ENCODE data around the gene RSBN1L. TPM values are rescaled to one million over a fixed set of nuclear protein-coding genes. Genes with fewer than 3 reads are reported as not detected.
A peak's percentile ranks its signal among the peaks of the same experiment; 100 is the strongest.
"Not testable (repeated sequence)": the region's sequence is repeated elsewhere in the genome, so short reads cannot be mapped to it uniquely, and the experiment has no call there.

The RSBN1L gene
- total and polyA plus RNA-seq, 4 donors, result 26.1 to 53.5 (median 31.1) TPM

DNA sequence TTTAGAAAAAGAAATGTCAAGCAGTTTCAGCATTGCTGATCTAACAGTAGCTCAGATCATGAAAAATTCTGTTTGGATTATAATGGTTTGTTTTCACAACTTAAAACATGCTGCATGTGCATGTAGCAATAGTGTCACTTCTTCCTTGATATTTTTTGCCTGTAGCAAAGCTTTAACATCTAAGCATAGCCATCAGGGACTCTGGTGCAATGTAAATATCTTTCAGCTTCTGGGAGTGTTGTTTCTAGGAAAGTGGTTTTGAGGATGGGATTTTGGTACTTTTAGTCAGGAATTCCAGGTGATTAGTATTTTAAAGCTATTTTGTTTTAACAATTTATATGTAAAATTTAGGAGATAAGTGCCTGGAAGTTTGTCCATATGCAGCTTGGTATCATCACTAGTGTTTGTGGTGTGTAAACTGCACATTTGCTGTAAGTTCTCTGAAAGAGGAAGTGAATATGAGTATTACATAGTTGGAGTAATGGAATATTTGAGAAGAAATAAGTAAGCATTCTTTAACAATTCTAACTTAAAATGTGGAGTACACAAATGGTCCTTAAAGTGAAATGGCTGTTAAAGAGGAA lies 1.9 kb downstream of the RSBN1L start:
- peak in 1 of 6 donors; percentile 15 for DNase-seq (ENCODE audit: low read depth in 4 of 6, low spot score in 6 of 6)
- Histone ChIP-seq H3K27ac (ENCODE audit: low read depth, low read length) (peak overlapping the region; percentile 99), H3K36me3 (ENCODE audit: control insufficient read depth, insufficient read depth, low read length) (no peaks in the 10 kb centered on the region), H3K4me3 (ENCODE audit: low read depth, low read length) (peak overlapping the region; percentile 100), H3K27me3 (ENCODE audit: control insufficient read depth, insufficient read depth, low read length) (no peaks in the 10 kb centered on the region), H3K9me3 (ENCODE audit: control insufficient read depth, insufficient read depth, low read length) (no peaks in the 10 kb centered on the region), H3K4me1 (ENCODE audit: control insufficient read depth, insufficient read depth, low read length) (peaks cover 20% of the 10 kb centered on the region)

GRCh38 chr7:77699056-77699455 lies 2.8 kb downstream of the RSBN1L start:
- no peak overlapping the region for H3K27ac ChIP-seq (ENCODE audit: low read depth, low read length)
- peak in 1 of 6 donors; percentile 30 for DNase-seq (ENCODE audit: low read depth in 4 of 6, low spot score in 6 of 6)
- peak overlapping the region; percentile 100 for H3K4me3 ChIP-seq (ENCODE audit: low read depth, low read length)
- H3K9me3 ChIP-seq (ENCODE audit: control insufficient read depth, insufficient read depth, low read length), result no peaks in the 10 kb centered on the region
- peaks cover 20% of the 10 kb centered on the region for H3K4me1 ChIP-seq (ENCODE audit: control insufficient read depth, insufficient read depth, low read length)
- H3K36me3 ChIP-seq (ENCODE audit: control insufficient read depth, insufficient read depth, low read length), result no peaks in the 10 kb centered on the region
- H3K27me3 ChIP-seq (ENCODE audit: control insufficient read depth, insufficient read depth, low read length), result no peaks in the 10 kb centered on the region
- WGBS (ENCODE audit: insufficient coverage), result no CpG with 5 or more reads among the region's 2 CpGs

DNA sequence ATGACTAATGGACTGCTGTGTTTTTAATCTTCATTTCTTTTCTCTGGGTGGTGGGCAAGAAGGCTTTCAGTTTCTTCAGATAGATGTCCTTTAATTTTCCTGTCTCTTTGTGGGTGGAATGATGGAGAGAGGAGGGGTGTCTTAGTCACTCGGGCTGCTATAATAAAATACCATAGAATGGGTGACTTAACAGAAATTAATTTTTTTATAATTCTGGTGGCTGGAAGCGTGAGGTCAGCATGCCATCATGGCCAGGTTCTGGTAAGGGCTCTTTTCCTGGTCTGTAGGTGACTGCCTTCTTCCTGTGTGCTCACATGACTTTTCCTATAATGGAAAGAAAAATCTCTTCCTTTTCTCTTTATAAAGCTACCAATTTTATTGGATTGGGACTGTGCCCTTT lies 6.3 kb downstream of the RSBN1L start:
- no peak overlapping the region for H3K4me3 ChIP-seq (ENCODE audit: low read depth, low read length)
- no peaks in the 10 kb centered on the region for H3K27me3 ChIP-seq (ENCODE audit: control insufficient read depth, insufficient read depth, low read length)
- H3K4me1 ChIP-seq (ENCODE audit: control insufficient read depth, insufficient read depth, low read length), result peaks cover 5% of the 10 kb centered on the region
- DNase-seq (ENCODE audit: low read depth in 4 of 6, low spot score in 6 of 6), result no peak
- H3K27ac ChIP-seq (ENCODE audit: low read depth, low read length), result no peak overlapping the region
- WGBS (ENCODE audit: insufficient coverage), result no CpG with 5 or more reads among the region's 2 CpGs
- H3K9me3 ChIP-seq (ENCODE audit: control insufficient read depth, insufficient read depth, low read length), result no peaks in the 10 kb centered on the region
- peaks cover 6% of the 10 kb centered on the region for H3K36me3 ChIP-seq (ENCODE audit: control insufficient read depth, insufficient read depth, low read length)

GRCh38 chr7:77702968-77703472 lies 6.8 kb downstream of the RSBN1L start:
- H3K9me3 ChIP-seq (ENCODE audit: control insufficient read depth, insufficient read depth, low read length), result no peaks in the 10 kb centered on the region
- H3K36me3 ChIP-seq (ENCODE audit: control insufficient read depth, insufficient read depth, low read length), result peaks cover 6% of the 10 kb centered on the region
- H3K27ac ChIP-seq (ENCODE audit: low read depth, low read length), result no peak overlapping the region
- H3K4me3 ChIP-seq (ENCODE audit: low read depth, low read length), result no peak overlapping the region
- WGBS (ENCODE audit: insufficient coverage), result no CpG with 5 or more reads among the region's 3 CpGs
- DNase-seq (ENCODE audit: low read depth in 4 of 6, low spot score in 6 of 6), result no peak
- peaks cover 5% of the 10 kb centered on the region for H3K4me1 ChIP-seq (ENCODE audit: control insufficient read depth, insufficient read depth, low read length)
- no peaks in the 10 kb centered on the region for H3K27me3 ChIP-seq (ENCODE audit: control insufficient read depth, insufficient read depth, low read length)

GRCh38 chr7:77703669-77704068 lies 7.4 kb downstream of the RSBN1L start:
- not testable (repeated sequence) for H3K9me3 ChIP-seq (ENCODE audit: control insufficient read depth, insufficient read depth, low read length)

GRCh38 chr7:77707504-77707992 lies 11.3 kb downstream of the RSBN1L start:
- Histone ChIP-seq H3K4me1 (ENCODE audit: control insufficient read depth, insufficient read depth, low read length) (no peaks in the 10 kb centered on the region), H3K4me3 (ENCODE audit: low read depth, low read length) (no peak overlapping the region), H3K27ac (ENCODE audit: low read depth, low read length) (no peak overlapping the region), H3K9me3 (ENCODE audit: control insufficient read depth, insufficient read depth, low read length) (no peaks in the 10 kb centered on the region), H3K36me3 (ENCODE audit: control insufficient read depth, insufficient read depth, low read length) (peaks cover 6% of the 10 kb centered on the region), H3K27me3 (ENCODE audit: control insufficient read depth, insufficient read depth, low read length) (no peaks in the 10 kb centered on the region)
- DNase-seq (ENCODE audit: low read depth in 4 of 6, low spot score in 6 of 6), result no peak
- WGBS (ENCODE audit: insufficient coverage), result no CpG with 5 or more reads among the region's 1 CpG

More at GRCh38 chr7:77703669-77704068, 7.4 kb downstream of the RSBN1L start:
- not testable (repeated sequence) for H3K4me1 ChIP-seq (ENCODE audit: control insufficient read depth, insufficient read depth, low read length); H3K36me3 ChIP-seq (ENCODE audit: control insufficient read depth, insufficient read depth, low read length); DNase-seq (ENCODE audit: low read depth in 4 of 6, low spot score in 6 of 6); H3K27me3 ChIP-seq (ENCODE audit: control insufficient read depth, insufficient read depth, low read length); H3K27ac ChIP-seq (ENCODE audit: low read depth, low read length); H3K4me3 ChIP-seq (ENCODE audit: low read depth, low read length)
- WGBS (ENCODE audit: insufficient coverage), result 95% methylated on average over 3 of the region's 9 CpGs

- no peaks in the 10 kb centered on the region for H3K4me1 ChIP-seq (ENCODE audit: control insufficient read depth, insufficient read depth, low read length)
- no peak overlapping the region for H3K4me3 ChIP-seq (ENCODE audit: low read depth, low read length)
- no peaks in the 10 kb centered on the region for H3K27me3 ChIP-seq (ENCODE audit: control insufficient read depth, insufficient read depth, low read length)
- peaks cover 6% of the 10 kb centered on the region for H3K36me3 ChIP-seq (ENCODE audit: control insufficient read depth, insufficient read depth, low read length)
- DNase-seq (ENCODE audit: low read depth in 4 of 6, low spot score in 6 of 6), result no peak
- whole genome bisulfite sequencing (ENCODE audit: insufficient coverage), result 100% methylated on average over 1 of the region's 3 CpGs
- H3K27ac ChIP-seq (ENCODE audit: low read depth, low read length), result no peak overlapping the region
- H3K9me3 ChIP-seq (ENCODE audit: control insufficient read depth, insufficient read depth, low read length), result no peaks in the 10 kb centered on the region
Measured at GRCh38 chr7:77710067-77710466, 13.8 kb downstream of the RSBN1L start.

GRCh38 chr7:77710861-77711260 lies 14.6 kb downstream of the RSBN1L start:
- WGBS (ENCODE audit: insufficient coverage), result 100% methylated on average over 2 of the region's 3 CpGs
- no peaks in the 10 kb centered on the region for H3K27me3 ChIP-seq (ENCODE audit: control insufficient read depth, insufficient read depth, low read length)
- DNase-seq (ENCODE audit: low read depth in 4 of 6, low spot score in 6 of 6), result no peak
- no peak overlapping the region for H3K4me3 ChIP-seq (ENCODE audit: low read depth, low read length)
- H3K27ac ChIP-seq (ENCODE audit: low read depth, low read length), result no peak overlapping the region
- peaks cover 5% of the 10 kb centered on the region for H3K36me3 ChIP-seq (ENCODE audit: control insufficient read depth, insufficient read depth, low read length)
- H3K4me1 ChIP-seq (ENCODE audit: control insufficient read depth, insufficient read depth, low read length), result no peaks in the 10 kb centered on the region
- no peaks in the 10 kb centered on the region for H3K9me3 ChIP-seq (ENCODE audit: control insufficient read depth, insufficient read depth, low read length)

DNA sequence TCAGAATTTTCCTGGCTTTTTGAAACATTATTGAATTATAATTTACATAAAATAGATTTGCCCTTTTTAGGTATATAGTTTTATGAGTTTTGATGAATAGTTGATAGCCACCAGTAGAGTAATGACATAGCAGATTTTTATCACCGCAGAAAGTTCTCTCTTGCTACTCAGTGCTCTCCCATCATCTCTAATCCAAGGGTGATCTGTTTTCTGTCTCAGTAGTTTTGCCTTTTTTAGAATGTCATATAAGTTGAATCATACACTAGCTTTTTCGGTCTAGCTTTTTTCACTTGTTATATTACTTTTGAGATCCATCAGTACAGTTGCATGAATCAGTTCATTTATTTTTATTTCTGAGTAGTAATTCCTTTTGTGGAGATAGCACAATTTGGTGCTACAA lies 17.9 kb downstream of the RSBN1L start:
- no peak overlapping the region for H3K27ac ChIP-seq (ENCODE audit: low read depth, low read length)
- DNase-seq (ENCODE audit: low read depth in 4 of 6, low spot score in 6 of 6), result no peak
- no peaks in the 10 kb centered on the region for H3K9me3 ChIP-seq (ENCODE audit: control insufficient read depth, insufficient read depth, low read length)
- no peak overlapping the region for H3K4me3 ChIP-seq (ENCODE audit: low read depth, low read length)
- H3K36me3 ChIP-seq (ENCODE audit: control insufficient read depth, insufficient read depth, low read length), result no peaks in the 10 kb centered on the region
- no peaks in the 10 kb centered on the region for H3K4me1 ChIP-seq (ENCODE audit: control insufficient read depth, insufficient read depth, low read length)
- no peaks in the 10 kb centered on the region for H3K27me3 ChIP-seq (ENCODE audit: control insufficient read depth, insufficient read depth, low read length)
- no CpG with 5 or more reads among the region's 2 CpGs for WGBS (ENCODE audit: insufficient coverage)

GRCh38 chr7:77714931-77715330 lies 18.7 kb downstream of the RSBN1L start:
- not testable (repeated sequence) for H3K4me3 ChIP-seq (ENCODE audit: low read depth, low read length); H3K36me3 ChIP-seq (ENCODE audit: control insufficient read depth, insufficient read depth, low read length); H3K9me3 ChIP-seq (ENCODE audit: control insufficient read depth, insufficient read depth, low read length); H3K27ac ChIP-seq (ENCODE audit: low read depth, low read length); H3K4me1 ChIP-seq (ENCODE audit: control insufficient read depth, insufficient read depth, low read length); DNase-seq (ENCODE audit: low read depth in 4 of 6, low spot score in 6 of 6); H3K27me3 ChIP-seq (ENCODE audit: control insufficient read depth, insufficient read depth, low read length)

All from spinal cord (tissue), 10 donors.